ENCODE results near the gene LMAN1L.

Gene LMAN1L

DNA sequence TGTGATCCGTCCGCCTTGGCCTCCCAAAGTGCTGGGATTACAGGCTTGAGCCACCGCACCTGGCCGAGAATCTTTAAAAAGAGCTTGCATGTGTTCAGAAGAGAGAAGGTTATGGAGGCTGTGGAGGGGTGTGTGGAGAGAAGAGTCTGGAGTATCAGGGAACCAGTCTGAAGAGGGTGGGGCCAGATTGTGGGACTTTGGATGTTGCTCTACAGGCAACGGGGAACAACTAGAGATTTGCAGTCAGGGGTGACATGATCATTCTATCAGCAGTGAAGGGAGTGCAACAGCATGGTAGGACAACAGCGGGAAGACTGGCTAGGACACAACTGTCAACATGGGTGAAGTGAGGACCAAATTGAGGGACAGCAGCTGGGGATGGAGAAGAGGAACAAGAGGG is 51.7 kb downstream of the LMAN1L start:
- DNase-seq = no peak

DNA sequence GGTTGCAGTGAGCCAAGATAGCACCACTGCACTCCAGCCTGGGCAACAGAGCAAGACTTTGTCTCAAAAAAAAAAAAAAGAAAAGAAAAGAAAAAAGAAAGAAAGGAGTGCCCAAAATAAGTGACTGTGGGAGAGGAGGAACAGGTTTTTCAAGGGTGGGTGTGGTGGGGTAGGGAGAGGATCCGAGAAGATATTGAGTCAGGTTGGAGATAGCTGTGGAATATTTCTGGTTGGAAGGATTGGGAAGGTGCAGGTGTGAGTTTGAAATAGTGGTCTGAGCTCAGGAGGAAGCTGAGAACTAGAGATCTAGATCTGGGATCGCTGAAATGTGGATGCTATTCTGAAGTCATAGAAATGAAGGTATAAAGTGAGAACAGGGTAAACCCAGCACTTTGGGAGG is 52.7 kb downstream of the LMAN1L start:
- DNase-seq = no peak

DNA sequence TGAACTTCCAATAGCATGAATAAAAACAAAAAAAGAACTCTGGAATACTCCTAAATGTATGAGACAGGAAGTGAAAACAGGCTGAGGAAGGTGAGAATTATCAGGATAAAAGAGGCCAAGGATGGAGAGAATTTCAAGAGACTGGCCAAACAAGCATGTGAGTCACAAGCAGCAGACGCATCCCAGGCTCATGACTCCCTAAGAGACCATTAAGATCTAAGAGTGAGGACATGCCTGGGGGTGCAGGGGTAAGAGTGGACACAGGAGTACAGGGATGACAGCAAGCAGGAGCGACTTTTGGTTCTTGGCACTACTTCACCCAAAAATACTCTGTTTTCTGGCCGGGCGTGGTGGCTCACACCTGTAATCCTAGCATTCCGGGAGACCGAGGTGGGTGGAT is 53.5 kb downstream of the LMAN1L start:
- DNase-seq = no peak

DNA sequence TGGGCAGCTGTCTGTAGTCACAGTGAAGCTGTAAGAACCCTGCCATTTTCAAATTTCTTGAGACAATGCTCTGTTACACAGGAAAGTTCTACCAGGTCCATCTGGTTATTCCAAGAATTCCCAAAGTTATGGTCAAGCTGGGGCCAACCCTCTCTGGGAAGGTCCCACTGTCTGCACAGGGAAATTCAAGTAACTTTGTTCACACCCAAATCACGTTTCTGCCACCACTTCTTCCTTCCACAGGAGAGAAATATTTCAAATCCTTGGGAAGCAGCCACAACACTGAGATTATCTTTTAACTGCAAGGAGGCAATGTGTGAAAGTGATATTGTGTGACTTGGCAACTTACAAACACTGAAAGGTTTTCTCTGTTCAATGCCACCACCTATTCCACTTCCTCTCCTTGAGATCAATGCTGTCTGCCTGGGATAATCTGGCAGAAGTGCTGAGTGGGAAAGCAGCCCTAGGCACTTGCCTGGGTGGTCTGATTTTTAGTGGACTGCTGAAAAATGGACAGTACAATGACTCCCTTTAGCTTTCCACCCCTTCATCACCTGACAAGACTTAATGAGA is 54.9 kb downstream of the LMAN1L start:
- DNase-seq = no peak

DNA sequence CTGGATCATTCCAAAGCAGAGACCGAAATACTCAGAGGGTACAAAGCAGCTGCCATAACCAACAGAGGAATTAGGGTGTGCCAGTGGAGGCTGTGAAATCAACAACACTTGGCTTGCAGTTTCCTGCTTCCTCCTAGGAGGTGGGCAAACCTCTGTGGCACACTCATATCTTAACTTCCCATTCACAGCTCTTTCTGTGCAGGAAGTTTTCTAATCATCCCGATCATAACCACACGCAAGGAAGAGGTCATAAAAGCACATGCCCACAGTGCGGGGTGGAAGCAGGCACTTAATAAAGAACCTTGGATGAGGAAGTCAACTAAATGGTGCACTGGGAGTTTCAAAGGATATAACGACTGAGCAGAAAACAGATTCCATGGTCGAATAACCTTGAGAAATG is 55.4 kb downstream of the LMAN1L start:
- DNase-seq = no peak

DNA sequence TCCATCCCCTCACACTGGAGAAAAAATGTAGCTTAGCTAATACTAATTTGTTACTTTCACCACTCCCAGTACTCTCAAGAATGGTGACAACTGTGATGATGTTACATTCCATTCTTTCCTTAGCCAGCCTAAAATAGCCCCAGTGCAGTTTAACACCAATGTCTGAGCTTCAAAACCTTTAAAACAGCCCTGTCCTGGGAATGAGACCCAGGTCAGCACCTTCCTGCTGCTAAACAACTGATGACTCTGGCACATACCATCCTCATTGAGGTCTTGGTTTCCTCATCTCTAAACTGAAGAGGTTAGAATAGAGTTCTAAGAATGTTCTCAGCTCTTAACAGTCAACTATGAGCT is 56.7 kb downstream of the LMAN1L start:
- no peak for DNase-seq

DNA sequence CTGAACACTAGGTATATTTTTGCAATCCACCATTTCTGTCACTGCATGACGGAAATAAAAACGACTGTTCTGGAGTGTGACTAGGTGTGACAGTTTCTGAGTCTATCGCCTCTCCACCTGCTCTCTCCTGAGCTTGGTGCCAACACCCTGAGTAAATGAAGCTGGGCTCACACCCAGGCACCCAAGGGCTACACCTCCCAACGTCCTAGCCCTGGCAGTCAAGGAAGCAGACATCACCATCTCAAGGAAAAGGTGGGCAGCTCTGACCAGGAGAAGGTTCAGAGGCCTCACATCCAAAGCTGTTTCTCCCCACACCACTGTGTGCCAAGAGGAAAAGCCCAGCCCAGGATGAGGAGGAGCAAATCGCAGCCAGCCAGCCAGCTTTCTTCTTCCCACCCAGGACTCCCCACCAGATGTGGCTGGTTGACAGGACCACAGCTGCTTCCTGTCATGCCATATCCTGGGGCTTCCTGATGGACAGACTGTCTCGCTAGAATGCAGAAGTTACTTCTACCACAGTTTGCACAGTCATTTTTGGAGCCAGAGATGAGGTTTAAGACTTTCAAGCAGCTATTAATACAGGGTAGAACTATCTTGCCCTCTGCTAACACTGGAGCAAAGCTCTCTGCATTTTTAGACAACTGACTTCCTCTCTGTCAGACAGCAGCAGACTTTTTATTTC is 57.2 kb downstream of the LMAN1L start:
- no peak for DNase-seq

DNA sequence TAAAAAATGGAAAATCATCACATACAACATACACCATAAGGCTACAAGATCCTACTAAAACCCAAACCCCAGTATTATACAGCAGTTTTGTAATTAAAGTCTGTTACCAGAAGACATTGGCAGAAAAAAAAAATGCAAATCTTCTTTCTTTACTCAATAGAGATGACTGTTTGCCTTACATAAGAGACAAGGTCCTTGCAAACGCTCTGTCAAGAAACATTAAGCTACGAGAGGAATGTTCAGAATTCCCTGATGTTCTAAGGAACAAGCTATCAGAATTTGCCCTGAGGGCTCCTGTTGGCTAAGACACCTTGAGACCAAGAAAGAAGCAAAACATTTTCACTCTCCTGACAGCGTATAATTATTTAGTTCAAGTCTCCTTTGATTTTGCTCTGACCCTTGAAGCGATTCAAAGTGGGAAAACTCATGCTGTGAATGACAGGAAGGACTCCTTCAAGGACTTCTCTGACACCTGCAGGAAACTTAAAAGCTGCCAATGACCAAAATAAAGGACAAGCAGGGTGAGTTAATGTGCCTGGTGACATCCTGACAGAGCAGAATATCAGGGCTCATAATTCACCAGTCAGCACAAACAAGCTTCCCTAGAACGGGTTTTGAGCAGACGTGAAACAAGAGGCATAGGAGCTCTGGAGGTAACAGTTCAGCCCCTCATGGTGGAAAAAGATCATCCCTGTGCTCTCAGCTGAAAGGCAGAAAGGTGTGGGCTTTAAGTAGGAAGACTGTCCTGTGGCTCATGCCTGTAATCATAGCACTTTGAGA is 58.0 kb downstream of the LMAN1L start:
- DNase-seq = peak; percentile 3

DNA sequence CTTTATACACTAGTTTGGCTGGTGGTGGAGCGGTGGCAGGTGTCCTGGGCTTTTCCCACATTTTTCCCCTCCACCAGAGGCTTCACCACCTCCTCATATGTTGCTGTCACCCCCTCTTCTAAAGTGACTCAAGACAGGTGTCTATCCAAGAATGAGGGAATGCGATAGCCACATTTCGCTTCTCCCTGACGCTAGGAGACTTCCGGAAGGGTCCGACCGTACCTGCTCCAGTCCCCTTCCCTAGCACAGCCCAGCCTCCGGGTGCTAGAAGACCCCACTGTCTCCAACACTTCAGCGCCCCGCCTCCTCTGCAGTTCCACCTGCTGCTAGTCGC is 60.0 kb downstream of the LMAN1L start:
- DNase-seq = no peak

DNA sequence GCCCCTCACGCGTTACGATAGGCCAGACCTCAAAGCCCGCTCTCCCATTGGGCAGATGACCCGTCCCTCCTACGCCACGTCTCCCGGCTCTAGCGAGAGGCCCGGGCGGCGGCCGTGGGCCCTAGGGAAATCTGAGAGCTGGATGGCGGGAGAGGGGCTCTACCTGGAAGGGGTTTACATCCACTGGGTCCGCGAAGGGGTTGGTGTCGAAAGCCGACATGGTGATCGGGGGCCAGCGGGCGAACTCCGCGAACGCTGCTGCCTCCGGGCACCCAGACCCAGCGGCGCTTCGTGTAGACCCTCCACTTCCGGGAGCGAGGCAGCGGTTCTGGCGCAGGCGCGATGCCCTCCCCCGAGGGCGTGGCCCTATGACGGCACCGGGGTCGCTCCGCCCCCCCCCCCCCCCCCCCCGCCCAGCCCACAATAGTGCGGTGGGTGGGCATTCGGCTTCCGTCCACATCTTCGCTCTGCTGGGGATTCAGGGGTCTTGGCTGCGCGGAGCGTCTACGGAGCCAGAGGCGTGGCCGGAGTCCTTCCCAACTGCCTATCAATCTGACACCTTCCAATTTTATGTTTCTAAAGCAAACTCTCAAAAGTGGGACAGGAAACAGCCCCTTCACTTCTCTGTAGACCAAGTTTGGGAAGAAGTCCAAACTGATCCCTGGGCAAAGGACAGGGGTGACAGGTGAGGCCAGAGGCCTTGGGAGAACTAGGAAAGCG is 60.6 kb downstream of the LMAN1L start, which contains the start of gene SCAMP2:
SCAMP2 (minus strand) TSS at position 330 of the 720 bp plus-strand sequence; CDS start at position 220, 110 bp downstream.
- peak; percentile 86 for DNase-seq

DNA sequence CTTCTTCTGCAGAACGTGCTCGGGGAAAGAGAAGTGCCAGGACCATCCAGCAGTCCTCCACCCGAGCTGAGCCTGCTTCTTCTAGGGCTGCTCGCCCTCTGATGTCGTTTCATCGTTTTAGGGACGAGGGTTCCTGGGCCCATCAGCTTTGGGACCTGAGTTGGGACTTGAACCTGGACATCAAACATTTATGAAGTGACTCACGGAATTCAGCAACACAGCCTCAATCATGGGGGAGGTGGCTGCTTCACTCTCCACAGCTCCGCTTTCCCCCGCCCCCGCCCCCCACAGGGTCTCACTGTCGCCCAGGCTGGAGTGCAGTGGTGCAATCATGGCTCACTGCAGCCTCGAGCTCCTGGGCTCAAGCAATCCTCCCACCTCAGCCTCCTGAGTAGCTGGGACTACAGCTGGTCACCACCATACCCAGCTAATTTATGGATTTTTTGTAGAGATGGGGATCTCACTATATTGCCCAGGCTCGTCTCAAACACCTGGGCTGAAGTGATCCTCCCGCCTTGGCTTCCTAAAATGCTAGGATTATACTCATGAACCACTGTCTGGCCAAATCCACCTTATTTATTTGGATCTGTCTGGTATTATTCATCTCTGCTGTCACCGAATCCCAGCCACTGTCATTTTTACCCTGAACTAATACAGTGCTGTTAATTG is 61.3 kb downstream of the LMAN1L start:
- peak; percentile 18 for DNase-seq

All from NCI-H2227 treated with DMSO at 0.1 percent for 48 hours (cell line).